HEK293T (cell line): ENCODE measurements around the gene MAP4K4.

Source experiments
- CTCF ChIA-PET: fragments of 350-600 bp; formaldehyde crosslinking; extraction: SDS; loops from one replicate; lab custom pipeline; 2021; ENCODE audit warnings: antibody characterized with exemption, inconsistent platforms; lab: Yijun Ruan, JAX
- POLR2A ChIA-PET: fragments of 350-600 bp; formaldehyde crosslinking; extraction: SDS; loops from one replicate; lab custom pipeline; 2020; ENCODE audit warnings: antibody characterized with exemption, inconsistent platforms; lab: Yijun Ruan, JAX
- DNase-seq: peaks from one replicate; pipeline ENCODE4 v3.0.0; 2012; ENCODE audit warnings: mixed read lengths; ENCODE audit errors: extremely low spot score
- ARNT ChIP-seq: fragments of 450-650 bp; IDR thresholded peaks from 2 replicates; pipeline ENCODE4 v1.6.1; 2017; ENCODE audit warnings: mild to moderate bottlenecking
- BHLHE40 ChIP-seq: fragments of 450-650 bp; IDR thresholded peaks from 2 replicates; pipeline ENCODE4 v1.6.1; 2016; ENCODE audit warnings: mild to moderate bottlenecking, moderate library complexity, borderline replicate concordance
- CTBP1 ChIP-seq: fragments of 450-650 bp; IDR thresholded peaks from 2 replicates; pipeline ENCODE4 v1.6.1; 2016; ENCODE audit warnings: borderline replicate concordance
- ELF4 ChIP-seq: fragments of 450-650 bp; IDR thresholded peaks from 2 replicates; pipeline ENCODE4 v1.6.1; 2017; ENCODE audit warnings: antibody characterized with exemption
- FOXA1 ChIP-seq: fragments of 450-650 bp; IDR thresholded peaks from 2 replicates; pipeline ENCODE4 v1.6.1; 2016; ENCODE audit warnings: mild to moderate bottlenecking
- FOXK2 ChIP-seq: fragments of 450-650 bp; IDR thresholded peaks from 2 replicates; pipeline ENCODE4 v1.6.1; 2016; ENCODE audit warnings: mild to moderate bottlenecking
- FOXM1 ChIP-seq: fragments of 450-650 bp; IDR thresholded peaks from 2 replicates; pipeline ENCODE4 v1.6.1; 2017; ENCODE audit warnings: mild to moderate bottlenecking, borderline replicate concordance
- HDGF ChIP-seq: fragments of 450-650 bp; IDR thresholded peaks from 2 replicates; pipeline ENCODE4 v1.6.1; 2017; ENCODE audit warnings: antibody characterized with exemption, borderline replicate concordance
- L3MBTL2 ChIP-seq: fragments of 450-650 bp; conservative IDR thresholded peaks from 2 replicates; pipeline ENCODE4 v1.6.1; 2016; ENCODE audit warnings: mild to moderate bottlenecking
- LEF1 ChIP-seq: fragments of 450-650 bp; IDR thresholded peaks from 2 replicates; pipeline ENCODE4 v1.6.1; 2017; ENCODE audit warnings: mild to moderate bottlenecking, borderline replicate concordance
- NFRKB ChIP-seq: fragments of 450-650 bp; IDR thresholded peaks from 2 replicates; pipeline ENCODE4 v1.6.1; 2016; ENCODE audit warnings: mild to moderate bottlenecking, moderate library complexity
- PKNOX1 ChIP-seq: fragments of 450-650 bp; IDR thresholded peaks from 2 replicates; pipeline ENCODE4 v1.6.1; 2016
- SP1 ChIP-seq: fragments of 450-650 bp; IDR thresholded peaks from 2 replicates; pipeline ENCODE4 v1.6.1; 2017
- SUZ12 ChIP-seq: fragments of 450-650 bp; IDR thresholded peaks from 2 replicates; pipeline ENCODE4 v1.6.1; 2016; ENCODE audit warnings: mild to moderate bottlenecking
- TARDBP ChIP-seq: fragments of 450-650 bp; IDR thresholded peaks from 2 replicates; pipeline ENCODE4 v1.6.1; 2016
- ZNF384 ChIP-seq: fragments of 450-650 bp; IDR thresholded peaks from 2 replicates; pipeline ENCODE4 v1.6.1; 2016

MAP4K4 gene

GRCh38 chr2:101841679-101842327, 144.3 kb downstream of the MAP4K4 start:
- TF ChIP-seq ELF4 (no peak), TARDBP (no peak), ZNF384 (no peak), SUZ12 (no peak), ARNT (no peak), CTBP1 (no peak), SP1 (no peak), LEF1 (no peak), HDGF (no peak), NFRKB (no peak)
- CTCF ChIA-PET, result interaction anchor here (2.2 kb wide), 1 partner anchor 10 kb away, joined by 10 read pairs; no protein-coding TSS in a partner anchor
- POLR2A ChIA-PET, result no interaction called here
- no peak for DNase-seq

- CTCF ChIA-PET, result no interaction called here
- TF ChIP-seq FOXK2 (no peak), BHLHE40 (no peak), NFRKB (no peak), FOXA1 (no peak), ARNT (no peak), ZNF384 (no peak), L3MBTL2 (no peak), PKNOX1 (no peak), SP1 (no peak), HDGF (no peak), CTBP1 (no peak), FOXM1 (no peak), SUZ12 (no peak), TARDBP (no peak), ELF4 (no peak), LEF1 (no peak)
- POLR2A ChIA-PET, result no interaction called here
- DNase-seq, result no peak
These were observed 145.0 kb downstream of the MAP4K4 start for GRCh38 chr2:101842471-101842870.

- DNase-seq, result no peak
- ChIA-PET CTCF (no interaction called here), POLR2A (no interaction called here)
These were observed 145.5 kb downstream of the MAP4K4 start for GRCh38 chr2:101843048-101843447.

GRCh38 chr2:101843471-101843870, 146.0 kb downstream of the MAP4K4 start:
- CTCF ChIA-PET, result no interaction called here
- TF ChIP-seq L3MBTL2 (no peak), FOXA1 (no peak), TARDBP (no peak), SUZ12 (no peak), FOXM1 (no peak), PKNOX1 (no peak), LEF1 (no peak), NFRKB (no peak), SP1 (no peak), ELF4 (no peak), ARNT (no peak), CTBP1 (no peak), ZNF384 (no peak), HDGF (no peak), FOXK2 (no peak), BHLHE40 (no peak)
- no peak for DNase-seq
- POLR2A ChIA-PET, result no interaction called here

More at GRCh38 chr2:101843048-101843447, 145.5 kb downstream of the MAP4K4 start:
- TF ChIP-seq SUZ12 (no peak), FOXK2 (no peak), SP1 (no peak), FOXA1 (no peak), TARDBP (no peak), LEF1 (no peak), PKNOX1 (no peak), ZNF384 (no peak), HDGF (no peak), L3MBTL2 (no peak), NFRKB (no peak), ELF4 (no peak), CTBP1 (no peak), BHLHE40 (no peak)

GRCh38 chr2:101844055-101844635, 146.6 kb downstream of the MAP4K4 start:
- TF ChIP-seq ZNF384 (no peak), ARNT (no peak), LEF1 (no peak), CTBP1 (no peak), BHLHE40 (no peak), NFRKB (no peak), FOXA1 (no peak), SUZ12 (no peak), HDGF (no peak), SP1 (no peak), PKNOX1 (no peak), TARDBP (no peak), ELF4 (no peak), FOXM1 (no peak), L3MBTL2 (no peak)
- DNase-seq, result no peak
- POLR2A ChIA-PET, result no interaction called here
- CTCF ChIA-PET, result no interaction called here
